Activated T-helper 9 cell treated with anti-CD3 and anti-CD28 coated beads, Interleukin-2, amount 50 U/mL, for 16 hours (primary cell): Measurements from ENCODE around the gene TDP2.
"Not testable (repeated sequence)": the region's sequence is repeated elsewhere in the genome, so short reads cannot be mapped to it uniquely, and the experiment has no call there.

Experiments used
- DNase-seq: peaks from one replicate; pipeline ENCODE4 v3.0.0-alpha.2; 2020; ENCODE audit warnings: low read depth

The TDP2 gene

DNA sequence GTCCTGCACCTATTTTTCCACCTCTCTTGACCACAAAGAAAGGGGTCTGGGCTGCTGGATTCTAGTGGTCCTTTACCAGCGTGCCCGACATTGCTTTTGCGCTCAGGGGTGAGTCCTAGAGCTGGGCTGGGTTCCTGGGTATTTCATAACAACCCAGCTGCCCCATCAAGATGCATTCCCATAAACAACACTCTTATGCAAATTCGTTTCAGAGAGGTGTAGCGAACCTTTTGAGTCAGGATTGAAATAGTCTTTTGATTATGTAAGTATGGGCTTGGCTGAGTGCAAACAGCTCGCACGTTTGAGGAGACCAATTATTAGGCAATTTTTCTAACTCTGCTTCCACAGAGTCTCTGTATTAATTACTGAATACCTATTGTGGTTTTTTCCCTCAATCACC lies 13.9 kb upstream of the TDP2 start:
- no peak for DNase-seq

DNA sequence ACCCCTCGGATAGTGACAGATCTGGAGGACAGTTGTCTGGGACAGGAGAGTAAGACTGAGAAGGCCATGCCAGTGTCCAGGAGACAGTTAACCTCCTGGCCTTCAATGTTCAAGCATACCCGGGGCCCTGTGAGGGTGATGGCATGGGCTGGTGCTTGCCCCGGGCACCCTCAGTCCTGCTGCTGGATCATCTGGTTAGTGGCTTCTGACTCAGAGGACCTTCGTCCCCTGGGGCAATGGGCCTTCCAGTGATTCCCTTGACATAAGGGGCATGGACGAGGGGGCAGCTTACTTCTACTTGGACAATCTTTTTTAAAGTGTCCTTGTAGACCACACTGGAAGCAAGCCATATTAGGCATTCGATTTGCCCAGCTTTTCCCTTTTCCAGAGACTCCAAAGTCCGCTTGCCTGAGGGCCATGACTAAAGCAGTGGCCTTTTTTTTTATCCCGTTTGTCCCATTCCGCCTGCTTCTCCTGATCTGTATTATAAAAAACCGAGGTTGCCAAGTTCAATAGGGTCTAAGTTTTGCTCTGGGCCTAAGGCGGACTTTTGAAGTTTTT lies 12.2 kb upstream of the TDP2 start:
- DNase-seq = not testable (repeated sequence)

DNA sequence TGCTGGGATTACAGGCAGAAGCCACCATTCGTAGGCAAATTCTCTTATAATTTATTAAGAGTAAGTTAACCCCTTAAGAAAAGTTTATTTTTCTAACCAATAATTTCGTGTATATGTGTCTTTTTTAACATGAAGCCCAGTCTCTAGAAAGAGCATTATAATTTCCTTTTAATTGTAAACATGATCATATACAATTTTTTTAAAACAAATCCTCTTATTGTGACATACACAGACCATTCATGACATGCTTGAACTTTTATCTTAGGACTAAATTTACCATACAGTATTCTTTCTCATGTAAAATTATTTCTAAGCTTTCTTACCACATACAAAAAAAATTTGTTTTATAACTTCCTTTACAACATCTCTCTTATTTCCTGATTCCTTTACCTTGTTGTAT lies 6.9 kb upstream of the TDP2 start:
- no peak for DNase-seq

DNA sequence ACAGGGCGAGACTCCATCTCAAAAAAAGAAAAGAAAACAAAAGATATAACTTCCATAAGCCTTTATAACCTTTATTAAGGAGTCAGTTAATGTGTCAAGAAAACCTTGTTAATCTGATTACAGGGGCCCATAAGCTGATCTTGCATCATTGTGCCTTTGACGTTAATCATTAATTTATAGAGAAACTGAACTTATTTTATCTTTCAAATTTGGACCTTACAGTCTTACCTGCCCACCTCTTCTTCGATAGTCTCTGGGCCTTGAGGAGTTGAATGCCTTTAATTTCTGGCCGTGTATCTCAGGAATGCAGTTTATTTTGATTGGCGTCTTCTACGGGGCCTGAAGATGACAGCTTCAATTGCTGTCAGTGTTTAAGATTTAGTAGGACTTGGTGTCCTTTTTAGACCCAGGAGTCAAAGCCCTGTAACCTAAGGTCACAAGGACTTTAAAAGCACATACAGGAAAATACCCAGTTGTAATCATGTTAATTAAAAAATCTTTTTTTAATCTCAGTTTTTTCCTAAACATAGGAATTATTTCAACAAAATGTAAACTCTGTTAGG lies 6.0 kb upstream of the TDP2 start:
- DNase-seq = no peak

DNA sequence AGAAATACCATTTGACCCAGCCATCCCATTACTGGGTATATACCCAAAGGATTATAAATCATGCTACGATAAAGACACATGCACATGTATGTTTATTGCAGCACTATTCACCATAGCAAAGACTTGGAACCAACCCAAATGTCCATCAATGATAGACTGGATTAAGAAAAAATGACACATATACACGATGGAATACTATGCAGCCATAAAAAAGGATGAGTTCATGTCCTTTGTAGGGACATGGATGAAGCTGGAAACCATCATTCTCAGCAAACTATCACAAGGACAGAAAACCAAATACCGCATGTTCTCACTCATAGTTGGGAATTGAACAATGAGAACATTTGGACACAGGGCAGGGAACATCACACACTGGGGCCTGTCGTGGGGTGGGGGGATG lies 4.4 kb upstream of the TDP2 start:
- not testable (repeated sequence) for DNase-seq

DNA sequence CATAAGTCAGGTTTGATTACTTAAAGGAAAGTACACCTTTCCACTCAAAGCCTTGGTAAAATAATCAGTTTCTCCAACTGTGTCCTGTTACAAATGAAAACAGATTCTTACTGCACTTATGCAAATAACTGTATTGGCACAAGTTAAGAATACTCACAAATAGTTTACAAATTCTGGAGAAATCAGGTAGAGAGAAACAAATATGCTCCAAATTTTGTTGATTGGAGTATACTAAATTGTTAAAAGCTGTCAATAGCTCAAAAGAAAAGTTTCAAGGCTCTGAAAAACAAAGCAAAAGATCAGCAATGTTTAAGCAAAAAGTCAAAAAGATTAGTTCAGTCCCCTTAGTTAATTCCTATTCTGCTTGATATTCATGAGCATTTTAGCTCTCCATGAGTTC lies 3.8 kb upstream of the TDP2 start:
- DNase-seq = not testable (repeated sequence)

DNA sequence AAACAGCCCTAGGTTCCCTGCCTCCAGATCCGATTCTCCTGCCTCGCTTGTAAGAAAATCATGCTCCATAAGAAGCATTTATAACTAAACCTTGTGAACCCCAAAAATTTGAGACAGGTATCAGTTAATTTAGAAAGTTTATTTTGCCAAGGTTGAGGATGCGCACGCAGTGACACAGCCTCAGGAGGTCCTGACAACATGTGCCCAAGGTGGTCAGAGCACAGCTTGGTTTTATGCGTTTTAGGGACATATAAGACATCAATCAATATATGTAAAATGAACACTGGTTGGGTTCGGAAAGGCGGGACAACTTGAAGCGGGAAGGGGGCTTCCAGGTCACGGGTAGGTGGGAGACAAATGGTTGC lies 2.3 kb upstream of the TDP2 start:
- DNase-seq = no peak

DNA sequence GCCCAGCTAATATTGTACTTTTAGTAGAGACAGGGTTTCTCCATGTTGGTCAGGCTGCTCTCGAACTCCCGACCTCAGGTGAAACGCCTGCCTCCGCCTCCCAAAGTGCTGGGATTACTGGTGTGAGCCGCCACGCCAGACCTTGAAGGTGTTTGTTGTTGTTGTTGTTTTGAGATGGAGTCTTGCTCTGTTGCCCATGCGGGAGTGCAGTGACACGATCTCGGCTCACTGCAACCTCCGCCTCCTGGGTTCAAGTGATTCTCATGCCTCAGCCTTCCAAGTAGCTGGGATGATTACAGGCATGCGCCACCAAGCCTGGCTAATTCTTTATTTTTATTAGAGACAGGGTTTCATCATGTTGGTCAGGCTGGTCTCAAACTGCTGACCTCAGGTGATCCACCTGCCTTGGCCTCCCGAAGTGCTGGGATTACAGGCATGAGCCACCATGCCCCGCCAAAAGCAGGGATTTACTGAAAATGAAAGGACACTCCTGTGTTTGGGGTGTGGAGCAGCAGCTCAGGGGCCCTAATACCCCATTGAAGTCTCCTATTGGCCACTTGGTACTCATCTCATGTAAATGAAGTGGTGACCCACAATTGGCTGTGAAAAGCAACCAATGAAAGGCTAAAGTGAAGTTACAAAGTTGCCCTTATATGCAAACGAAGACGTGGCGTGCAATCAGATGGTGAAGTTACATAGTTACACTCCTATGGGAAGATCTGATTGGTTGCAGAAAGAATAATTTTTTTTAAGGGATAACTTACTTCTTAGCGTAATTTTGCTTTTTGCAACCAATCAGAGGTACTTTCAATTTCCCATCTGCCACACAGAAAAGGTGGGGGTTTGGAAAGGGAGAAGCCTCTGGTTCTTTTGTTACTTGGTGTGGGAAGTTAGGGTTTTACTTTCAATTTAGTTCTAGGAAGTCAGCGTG lies 1.6 kb upstream of the TDP2 start:
- not testable (repeated sequence) for DNase-seq

DNA sequence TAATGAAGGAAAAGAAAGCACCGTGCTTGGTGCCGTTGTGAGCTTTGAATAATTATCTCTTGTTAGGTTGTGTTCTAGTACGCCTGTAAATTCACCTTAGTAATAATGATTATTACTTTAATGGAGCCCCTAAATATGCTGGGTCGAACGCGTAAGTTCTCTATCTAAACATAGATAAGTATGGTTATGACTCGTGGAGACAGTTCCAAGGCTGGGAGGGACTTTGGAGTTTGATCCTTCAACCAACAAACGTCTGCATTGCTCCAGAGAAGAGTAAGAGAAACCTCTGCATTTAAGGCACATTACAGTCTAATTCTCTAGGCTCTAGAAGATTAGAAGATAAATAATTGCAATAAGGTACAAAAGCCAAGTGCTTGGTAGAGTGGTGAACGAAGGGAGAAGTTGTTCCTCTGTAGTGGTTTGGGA lies 692 bp upstream of the TDP2 start:
- no peak for DNase-seq

DNA sequence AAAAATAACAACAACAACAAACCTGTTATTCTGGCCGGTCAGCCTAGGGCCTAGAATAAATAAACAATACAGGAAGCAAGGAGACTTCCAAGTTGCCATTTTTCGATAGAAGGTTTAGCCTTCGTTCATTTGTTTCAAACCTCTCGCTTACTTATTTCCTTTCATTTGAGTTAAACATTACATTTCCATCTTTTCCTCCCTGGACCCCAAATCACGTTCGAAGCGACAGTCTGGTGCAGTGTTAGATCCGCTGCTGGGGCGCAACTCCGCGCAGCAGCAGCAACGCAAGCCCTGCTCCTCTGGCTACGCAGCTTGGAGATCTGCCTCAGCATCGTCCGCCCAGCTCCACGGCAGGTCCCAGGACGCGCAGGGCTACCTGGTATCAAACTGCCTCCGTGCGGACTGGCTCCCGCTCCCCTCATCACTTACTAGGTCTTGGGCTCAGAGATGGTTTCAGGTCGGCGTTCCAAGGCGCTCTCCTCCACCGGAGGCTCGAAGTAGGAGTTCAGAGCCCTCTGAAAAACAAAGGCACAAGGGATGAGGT lies 530 bp downstream of the TDP2 start:
- DNase-seq = peak; percentile 28

DNA sequence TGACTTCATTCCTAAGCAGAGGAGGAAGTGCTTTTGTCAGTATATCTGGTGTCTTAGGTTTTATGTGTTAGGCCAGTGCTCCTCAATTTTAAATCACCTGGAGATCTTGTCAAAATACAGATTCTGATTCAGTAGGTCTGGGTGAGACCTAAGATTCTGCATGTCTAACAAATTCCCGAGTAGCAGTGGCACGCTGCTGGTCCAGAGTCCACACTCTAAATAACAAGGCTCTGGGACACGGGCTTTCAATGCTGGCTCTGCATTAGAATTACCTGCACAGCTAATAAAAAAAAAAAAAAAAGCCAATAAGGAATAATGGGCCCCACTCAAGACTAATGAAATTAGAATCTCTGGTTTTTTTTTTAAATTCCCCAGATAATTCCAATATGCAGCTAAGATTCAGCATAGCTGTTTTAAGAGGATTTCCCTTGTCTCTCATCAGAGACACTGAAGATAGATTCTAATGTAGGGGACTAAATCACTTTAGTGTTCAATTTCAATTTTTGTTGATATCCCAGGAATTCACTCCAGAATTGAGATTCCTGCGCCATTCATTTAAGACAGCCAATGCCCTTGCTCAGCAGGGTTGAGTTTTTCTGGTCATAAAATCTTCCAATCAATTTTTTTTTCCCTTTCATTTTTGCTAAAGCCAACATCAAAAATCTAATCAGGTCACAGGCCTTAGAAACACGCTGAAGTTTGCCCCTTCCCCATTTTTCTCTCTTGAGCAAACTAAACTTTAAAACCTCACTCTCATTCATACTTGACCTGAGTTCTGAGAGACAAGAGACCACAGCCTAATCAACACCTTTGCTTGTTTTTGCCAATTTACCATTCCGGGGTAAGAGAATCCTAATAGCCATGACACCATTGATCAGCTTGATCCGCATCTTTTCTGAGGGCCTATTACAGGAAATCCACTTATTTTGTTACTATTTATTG lies 2.4 kb downstream of the TDP2 start:
- DNase-seq = no peak

DNA sequence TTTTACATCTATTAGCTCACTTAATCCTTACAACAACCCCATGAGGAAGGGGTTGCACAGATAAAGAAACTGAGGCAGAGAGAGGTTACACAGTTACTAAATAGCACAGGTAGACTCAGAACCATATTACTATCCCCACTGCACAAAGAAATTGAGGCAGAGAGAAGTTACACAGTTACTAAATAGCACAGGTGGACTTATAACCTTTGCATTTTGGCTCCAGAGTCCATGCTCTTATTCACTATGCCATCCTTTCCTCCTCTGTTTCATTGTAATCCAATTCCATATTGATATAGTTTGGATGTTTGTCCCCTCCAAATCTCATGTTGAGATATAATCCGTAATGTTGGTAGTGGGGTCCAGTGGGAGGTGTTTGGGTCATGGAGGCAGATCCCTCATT lies 3.5 kb downstream of the TDP2 start:
- no peak for DNase-seq

DNA sequence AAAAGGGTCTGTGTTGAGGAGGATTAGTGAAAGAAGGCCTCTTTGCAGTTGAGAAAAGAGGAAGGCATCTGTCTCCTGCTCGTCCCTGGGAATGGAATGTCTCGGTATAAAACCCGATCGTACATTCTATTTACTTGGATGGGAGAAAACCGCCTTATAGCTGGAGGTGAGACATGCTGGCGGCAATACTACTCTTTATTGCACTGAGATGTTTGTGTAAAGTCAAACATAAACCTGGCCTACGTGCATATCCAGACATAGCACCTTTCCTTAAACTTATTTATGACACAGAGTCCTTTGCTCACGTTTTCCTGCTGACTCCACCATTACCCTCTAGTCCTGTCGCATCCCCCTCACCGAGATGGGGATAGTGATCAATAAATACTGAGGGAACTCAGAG lies 4.5 kb downstream of the TDP2 start:
- no peak for DNase-seq

DNA sequence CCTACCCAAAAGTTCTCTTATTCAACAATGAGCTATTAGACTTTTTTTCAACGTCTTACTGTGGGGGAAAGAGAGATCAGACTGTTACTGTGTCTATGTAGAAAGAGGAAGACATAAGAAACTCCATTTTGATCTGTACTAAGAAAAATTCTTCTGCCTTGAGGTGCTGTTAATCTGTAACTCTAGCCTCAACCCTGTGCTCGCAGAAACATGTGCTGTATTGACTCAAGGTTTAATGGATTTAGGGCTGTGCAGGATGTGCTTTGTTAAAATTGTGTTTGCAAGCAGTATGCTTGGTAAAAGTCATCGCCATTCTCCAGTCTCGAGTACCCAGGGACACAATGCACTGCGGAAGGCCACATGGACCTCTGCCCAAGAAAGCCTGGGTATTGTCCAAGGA lies 4.9 kb downstream of the TDP2 start:
- DNase-seq = not testable (repeated sequence)

DNA sequence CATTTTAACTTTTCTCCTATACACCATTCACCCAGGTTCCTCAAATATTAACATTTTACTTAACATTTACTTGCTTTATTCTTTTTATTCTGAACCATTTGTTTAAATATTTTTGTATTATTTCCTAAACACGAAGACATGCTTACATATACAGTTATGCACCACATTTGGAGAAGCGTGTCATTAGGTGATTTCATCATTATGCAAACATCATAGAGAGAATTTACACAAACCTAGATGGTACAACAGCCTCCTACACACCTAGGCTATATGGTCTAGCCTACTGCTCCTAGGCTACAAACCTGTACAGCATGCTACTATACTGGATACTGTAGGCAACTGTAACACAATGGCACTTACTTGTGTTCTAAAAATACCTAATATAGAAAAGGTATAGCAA lies 6.6 kb downstream of the TDP2 start:
- DNase-seq = no peak

DNA sequence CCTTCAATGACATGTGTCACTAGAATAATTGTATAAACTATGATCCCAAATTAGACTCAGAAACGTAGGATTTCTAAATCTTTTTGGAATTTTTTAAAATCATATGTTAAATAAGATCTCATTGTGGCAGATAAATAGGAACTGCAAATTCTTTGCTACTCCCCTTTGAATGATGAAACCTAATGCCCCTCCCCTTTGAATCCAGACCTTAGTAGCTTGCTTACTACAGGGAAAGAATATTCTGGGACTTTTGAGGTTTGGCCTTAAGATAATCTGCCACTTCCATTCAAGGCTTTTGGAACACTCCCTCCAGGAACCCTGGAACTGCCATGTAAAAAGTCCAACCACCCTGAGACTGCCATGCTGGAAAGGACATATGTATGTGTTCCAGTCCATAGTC lies 7.1 kb downstream of the TDP2 start:
- no peak for DNase-seq

DNA sequence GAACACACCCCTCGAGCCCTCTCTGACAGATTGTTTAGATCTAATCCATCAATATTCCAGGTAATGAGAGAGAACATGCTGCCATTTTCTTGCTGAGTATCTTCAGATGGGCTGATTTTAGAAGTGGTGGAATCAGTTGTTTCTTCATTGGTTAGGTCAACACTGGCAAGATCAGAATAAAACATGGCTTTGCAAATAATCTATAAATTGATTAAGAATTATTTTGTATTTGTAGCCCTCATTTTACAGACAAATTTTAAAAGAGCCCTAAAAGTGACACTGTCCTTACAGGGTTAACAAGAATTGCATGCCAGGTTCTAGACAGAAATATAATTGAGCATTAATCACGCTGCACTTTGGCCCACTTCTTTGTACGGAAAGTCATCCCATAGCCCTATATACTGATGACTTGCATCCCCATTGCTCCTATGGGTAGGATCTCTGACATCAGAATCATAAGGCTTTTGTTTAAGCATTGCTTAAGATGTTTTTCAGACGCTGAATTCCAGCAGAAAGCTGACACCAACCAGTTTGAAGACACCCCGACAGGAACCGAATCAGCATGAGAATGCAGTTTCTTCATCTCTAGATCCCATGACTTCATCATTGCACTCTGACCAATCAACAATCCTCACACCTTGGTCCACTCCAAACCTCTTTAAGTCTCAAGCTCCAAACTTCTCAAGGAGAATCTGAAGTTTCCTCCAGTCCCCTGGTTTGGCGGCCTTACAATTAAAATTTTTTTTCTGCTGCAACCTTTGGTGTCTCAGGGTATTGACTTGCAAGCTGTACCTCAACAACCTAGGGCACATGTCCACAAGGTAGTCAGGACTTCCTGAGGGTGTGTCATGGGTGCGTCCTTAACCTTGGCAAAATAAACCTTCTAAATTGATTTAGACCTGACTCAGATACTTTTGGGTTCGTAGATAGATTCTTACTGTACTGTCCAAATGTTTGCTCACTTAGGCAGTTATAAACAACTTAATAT lies 7.8 kb downstream of the TDP2 start:
- no peak for DNase-seq

DNA sequence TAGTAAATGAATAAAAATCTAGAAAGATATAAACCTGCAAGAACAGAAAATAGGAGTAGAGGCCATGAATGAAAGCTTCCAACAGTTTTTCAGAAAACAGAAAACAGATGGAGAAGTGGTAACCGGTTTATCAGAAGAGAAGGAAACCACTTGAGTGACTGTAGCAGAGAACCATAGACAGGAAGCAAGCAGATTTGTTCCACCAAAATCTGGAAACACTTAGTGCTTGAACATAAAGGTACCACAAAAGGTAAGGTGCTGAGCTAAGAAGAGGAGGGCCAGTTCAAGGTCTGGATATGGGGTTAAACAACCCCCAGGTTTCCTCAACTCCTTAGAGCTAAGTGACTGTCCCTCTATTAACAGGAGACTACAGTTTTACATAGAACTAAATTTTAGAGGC lies 11.5 kb downstream of the TDP2 start:
- DNase-seq = no peak

DNA sequence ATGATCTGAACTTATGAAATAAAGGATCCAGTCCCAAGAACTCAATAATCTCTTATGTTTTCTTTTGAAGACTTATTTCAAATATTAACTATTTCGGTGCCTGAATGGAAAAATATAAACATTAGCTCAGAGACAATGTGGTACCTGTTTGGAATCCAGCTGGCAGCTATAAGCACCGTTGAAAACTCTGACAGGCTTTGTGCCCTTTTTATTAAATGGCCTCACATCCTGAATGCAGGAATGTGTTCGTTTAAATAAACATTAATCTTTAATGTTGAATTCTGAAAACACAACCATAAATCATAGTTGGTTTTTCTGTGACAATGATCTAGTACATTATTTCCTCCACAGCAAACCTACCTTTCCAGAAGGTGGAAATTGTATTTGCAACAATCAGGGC lies 16.3 kb downstream of the TDP2 start:
- no peak for DNase-seq

DNA sequence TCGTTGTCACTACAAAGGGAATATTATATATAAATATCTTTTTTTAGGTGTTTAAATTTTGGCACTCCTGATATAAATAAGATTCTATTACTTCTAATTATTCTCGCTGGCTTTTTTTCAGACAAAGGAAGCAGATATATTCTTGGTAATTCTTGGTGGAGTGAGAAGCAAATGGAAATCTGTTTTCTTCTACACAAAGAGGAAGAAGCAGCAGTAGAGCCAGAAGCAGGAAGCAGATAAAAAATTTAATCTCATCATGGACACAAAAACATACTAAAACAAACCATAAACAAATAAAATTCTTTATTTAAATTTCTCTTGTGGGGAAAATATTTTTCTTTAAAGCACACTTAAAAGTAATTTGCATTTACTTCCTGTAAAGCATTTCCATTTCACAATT lies 17.0 kb downstream of the TDP2 start:
- DNase-seq = no peak

DNA sequence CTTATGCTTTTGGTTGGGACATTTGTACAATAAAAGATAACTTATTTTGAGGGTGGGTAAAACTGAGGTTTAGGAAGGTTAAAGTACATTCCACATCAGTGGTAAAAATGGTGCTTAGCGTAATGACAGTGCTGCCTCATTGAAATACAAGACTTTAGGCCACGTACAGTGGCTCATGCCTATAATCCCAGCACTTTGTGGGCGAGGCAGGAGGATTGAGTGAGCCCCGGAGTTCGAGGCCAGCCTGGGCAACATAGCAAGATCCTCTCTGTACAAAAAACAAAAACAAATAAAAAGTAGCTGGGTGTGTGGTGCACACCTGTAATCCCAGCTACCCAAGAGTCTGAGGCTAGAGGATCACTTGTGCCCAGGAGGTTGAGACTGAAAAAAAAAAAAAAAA lies 18.4 kb downstream of the TDP2 start:
- no peak for DNase-seq
